ENCODE data around the gene RALGDS. TPM values are rescaled to one million over a fixed set of nuclear protein-coding genes. Genes with fewer than 3 reads are reported as not detected.
"Not testable (repeated sequence)": the region's sequence is repeated elsewhere in the genome, so short reads cannot be mapped to it uniquely, and the experiment has no call there.

RALGDS gene
- 66.3 TPM for total RNA-seq
- long read RNA-seq, transcript RALGDS-215 (3 exons, 1,052 nt): minor isoform, 6 of 209 reads
- long read RNA-seq, transcript RALGDS-201 (18 exons, 3,598 nt): minor isoform, 17 of 209 reads
- long read RNA-seq, transcript RALGDS-205 (18 exons, 3,801 nt): major isoform, 36 of 209 reads
- long read RNA-seq, transcript RALGDS-202 (18 exons, 3,634 nt): minor isoform, 30 of 209 reads
- long read RNA-seq, partial matches to known transcripts: 46 of 209 reads
- long read RNA-seq, other reads (novel, unspliced or antisense): 72 of 209 reads

DNA sequence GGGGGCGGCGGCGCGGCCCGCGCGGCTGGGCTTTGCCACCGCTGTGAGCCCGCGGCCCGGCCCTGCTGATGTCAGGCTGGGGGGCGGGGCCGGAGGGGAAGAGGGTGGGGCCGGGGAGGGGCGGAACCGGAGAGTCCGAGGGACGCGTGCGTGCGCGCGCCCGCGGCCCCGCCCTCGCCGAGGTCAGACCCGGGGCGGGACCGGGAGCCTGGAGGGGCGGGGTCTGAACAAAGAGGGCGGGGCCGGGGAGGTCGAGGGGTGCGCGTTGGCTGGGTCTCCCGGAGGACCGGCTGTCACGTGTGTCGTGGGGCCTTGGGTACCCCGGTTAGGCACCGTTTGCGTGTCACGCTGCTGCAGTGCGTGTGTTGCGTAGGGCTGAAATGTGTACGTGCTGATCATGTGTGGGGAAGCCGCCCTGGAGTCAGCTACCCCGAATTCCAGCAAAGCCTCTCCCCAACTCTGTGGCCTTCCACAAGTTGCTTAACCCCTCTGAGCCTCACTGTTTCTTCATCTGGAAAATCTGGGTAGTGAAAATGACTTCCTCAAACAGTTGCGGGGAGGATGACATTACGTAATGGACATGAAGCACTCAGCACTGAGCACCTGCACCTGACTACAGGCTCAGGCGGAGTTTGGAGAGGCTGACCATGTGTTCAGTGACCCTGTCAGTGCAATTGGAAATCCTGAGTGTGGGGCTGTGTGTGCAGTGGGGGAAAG is at the start of gene RALGDS:
RALGDS (minus strand) TSS at position 43 of the 717 bp plus-strand sequence. CDS start 86 bp downstream, outside the sequence.
- TF ChIP-seq, protein P1, sequence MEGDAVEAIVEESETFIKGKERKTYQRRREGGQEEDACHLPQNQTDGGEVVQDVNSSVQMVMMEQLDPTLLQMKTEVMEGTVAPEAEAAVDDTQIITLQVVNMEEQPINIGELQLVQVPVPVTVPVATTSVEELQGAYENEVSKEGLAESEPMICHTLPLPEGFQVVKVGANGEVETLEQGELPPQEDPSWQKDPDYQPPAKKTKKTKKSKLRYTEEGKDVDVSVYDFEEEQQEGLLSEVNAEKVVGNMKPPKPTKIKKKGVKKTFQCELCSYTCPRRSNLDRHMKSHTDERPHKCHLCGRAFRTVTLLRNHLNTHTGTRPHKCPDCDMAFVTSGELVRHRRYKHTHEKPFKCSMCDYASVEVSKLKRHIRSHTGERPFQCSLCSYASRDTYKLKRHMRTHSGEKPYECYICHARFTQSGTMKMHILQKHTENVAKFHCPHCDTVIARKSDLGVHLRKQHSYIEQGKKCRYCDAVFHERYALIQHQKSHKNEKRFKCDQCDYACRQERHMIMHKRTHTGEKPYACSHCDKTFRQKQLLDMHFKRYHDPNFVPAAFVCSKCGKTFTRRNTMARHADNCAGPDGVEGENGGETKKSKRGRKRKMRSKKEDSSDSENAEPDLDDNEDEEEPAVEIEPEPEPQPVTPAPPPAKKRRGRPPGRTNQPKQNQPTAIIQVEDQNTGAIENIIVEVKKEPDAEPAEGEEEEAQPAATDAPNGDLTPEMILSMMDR (IDR thresholded peaks at IDR 0.05): no peak
- peak within 1 kb of the TSS; percentile 88 for H3K27ac ChIP-seq
- H3K9me3 ChIP-seq: no peaks in the 10 kb centered on the region
- DNase-seq: peak; percentile 96
- peaks cover 68% of the 10 kb centered on the region for H3K4me1 ChIP-seq
- peak; percentile 92 for ATAC-seq
- H3K36me3 ChIP-seq: no peaks in the 10 kb centered on the region
- H3K4me3 ChIP-seq: peak within 1 kb of the TSS; percentile 78
- no peaks in the 10 kb centered on the region for H3K27me3 ChIP-seq
- intact Hi-C loops (cut with DNase I): no loop called here

DNA sequence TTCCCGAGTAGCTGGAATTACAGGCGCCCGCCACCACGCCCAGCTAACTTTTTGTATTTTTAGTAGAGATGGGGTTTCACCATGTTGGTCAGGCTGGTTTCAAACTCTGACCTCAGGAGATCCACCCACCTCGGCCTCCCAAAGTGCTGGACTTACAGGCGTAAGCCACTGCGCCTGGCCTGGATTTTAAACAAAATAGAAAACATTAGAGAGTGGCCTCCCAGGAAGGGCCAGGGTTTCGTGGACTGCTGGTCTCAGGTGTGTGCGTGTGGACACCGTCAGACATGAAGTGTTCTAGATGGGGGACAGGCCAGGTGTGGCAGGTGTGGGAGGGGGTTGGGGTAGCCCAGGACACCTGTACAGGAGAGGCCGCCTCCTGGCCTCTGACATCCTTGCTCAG is 49.7 kb upstream of the RALGDS start:
- Histone ChIP-seq H3K9me3 (no peaks in the 10 kb centered on the region), H3K4me3 (no peak overlapping the region), H3K36me3 (no peaks in the 10 kb centered on the region), H3K4me1 (no peaks in the 10 kb centered on the region), H3K27ac (no peak overlapping the region), H3K27me3 (no peaks in the 10 kb centered on the region)
- peak; percentile 10 for ATAC-seq
- intact Hi-C loops (cut with DNase I): no loop called here
- TF ChIP-seq, protein P1 (IDR thresholded peaks at IDR 0.05): no peak
- no peak for DNase-seq

DNA sequence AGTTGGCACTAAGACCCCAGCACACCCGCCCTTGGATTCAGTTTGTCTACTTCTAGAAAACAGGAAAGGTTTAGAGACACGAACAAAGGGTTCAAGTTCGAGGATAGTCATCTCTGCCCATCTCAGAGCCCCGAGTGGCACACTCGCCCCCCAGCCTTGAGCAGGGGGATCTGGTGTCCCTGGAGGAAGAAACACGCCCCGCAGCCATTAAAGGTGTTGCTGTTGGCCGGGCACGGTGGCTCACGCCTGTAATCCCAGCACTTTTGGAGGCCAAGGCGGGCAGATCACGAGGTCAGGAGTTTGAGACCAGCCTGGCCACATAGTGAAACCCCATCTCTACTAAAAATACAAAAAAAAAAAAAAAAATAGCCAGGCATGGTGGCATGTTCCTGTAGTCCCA is 48.6 kb upstream of the RALGDS start:
- ATAC-seq; H3K36me3 ChIP-seq; H3K9me3 ChIP-seq; H3K4me1 ChIP-seq; H3K27me3 ChIP-seq; H3K4me3 ChIP-seq; H3K27ac ChIP-seq; intact Hi-C loops (cut with DNase I): not testable (repeated sequence)
- peak; percentile 39 for DNase-seq

DNA sequence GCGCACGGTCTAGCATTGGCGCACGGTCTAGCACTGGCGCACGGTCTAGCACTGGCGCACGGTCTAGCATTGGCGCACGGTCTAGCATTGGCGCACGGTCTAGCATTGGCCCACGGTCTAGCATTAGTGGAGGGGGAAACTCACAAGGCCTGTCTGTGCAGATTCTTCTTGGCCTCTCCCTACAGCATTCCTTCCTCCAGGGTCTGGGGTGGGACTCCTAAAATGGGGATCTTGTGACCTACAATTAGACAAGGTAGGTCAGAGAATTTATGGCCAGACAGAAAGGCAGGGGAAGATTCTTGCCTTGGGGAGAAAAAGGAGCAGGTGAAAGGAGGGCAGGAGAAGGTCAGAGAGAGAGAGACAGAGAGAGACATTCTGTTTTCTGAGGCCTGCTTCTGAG is 48.1 kb upstream of the RALGDS start:
- Histone ChIP-seq H3K9me3 (no peaks in the 10 kb centered on the region), H3K36me3 (no peaks in the 10 kb centered on the region), H3K27me3 (no peaks in the 10 kb centered on the region), H3K4me3 (no peak overlapping the region), H3K4me1 (peaks cover 5% of the 10 kb centered on the region), H3K27ac (no peak overlapping the region)
- TF ChIP-seq, protein P1 (IDR thresholded peaks at IDR 0.05): no peak
- DNase-seq: no peak
- intact Hi-C loops (cut with DNase I): no loop called here
- no peak for ATAC-seq

DNA sequence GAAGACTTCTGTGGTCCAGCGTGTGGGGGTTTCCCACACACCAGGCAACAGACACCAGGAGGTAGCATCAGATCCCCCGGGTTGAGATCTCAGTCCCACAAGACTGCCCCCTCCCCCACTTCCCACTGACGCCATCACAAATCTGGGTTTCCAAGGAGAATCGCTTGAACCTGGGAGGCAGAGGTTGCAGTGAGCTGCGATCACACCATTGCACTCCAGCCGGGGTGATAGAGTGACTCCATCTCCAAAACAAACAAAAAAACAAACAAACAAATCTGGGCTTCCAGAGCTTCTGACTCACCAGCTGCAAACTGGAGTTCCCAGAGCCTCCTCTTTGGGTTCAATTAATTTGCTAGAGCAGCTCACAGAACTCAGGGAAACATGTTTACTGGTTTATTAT is 47.4 kb upstream of the RALGDS start:
- intact Hi-C loops (cut with DNase I): no loop called here
- H3K27ac ChIP-seq: no peak overlapping the region
- H3K9me3 ChIP-seq: no peaks in the 10 kb centered on the region
- ATAC-seq: no peak
- DNase-seq: peak; percentile 18
- H3K36me3 ChIP-seq: no peaks in the 10 kb centered on the region
- H3K27me3 ChIP-seq: no peaks in the 10 kb centered on the region
- peaks cover 9% of the 10 kb centered on the region for H3K4me1 ChIP-seq
- no peak overlapping the region for H3K4me3 ChIP-seq
- TF ChIP-seq, protein P1 (IDR thresholded peaks at IDR 0.05): no peak

DNA sequence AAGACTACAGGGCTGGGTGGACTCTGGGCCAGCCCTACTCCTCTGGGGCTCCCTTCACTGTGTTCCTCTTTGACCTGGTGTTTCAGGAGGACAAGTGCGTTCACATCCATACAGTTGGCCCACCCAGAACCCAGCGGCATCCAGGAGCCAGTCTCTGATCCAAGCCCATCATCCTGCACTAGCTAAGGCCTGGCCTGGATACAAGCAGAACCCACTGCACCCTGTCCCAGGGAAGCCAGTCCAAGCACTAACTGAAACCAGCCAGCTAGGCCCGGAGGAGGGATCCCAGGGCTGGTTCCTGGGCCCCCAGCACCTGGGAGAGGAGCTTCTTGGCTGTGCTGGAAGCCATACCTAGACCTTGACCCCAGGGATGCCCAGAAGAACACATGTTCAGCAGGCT is 46.7 kb upstream of the RALGDS start:
- peak; percentile 22 for DNase-seq
- H3K4me3 ChIP-seq: no peak overlapping the region
- TF ChIP-seq, protein P1 (IDR thresholded peaks at IDR 0.05): no peak
- no peak for ATAC-seq
- intact Hi-C loops (cut with DNase I): no loop called here
- no peaks in the 10 kb centered on the region for H3K9me3 ChIP-seq
- peaks cover 9% of the 10 kb centered on the region for H3K4me1 ChIP-seq
- no peak overlapping the region for H3K27ac ChIP-seq
- H3K27me3 ChIP-seq: no peaks in the 10 kb centered on the region
- H3K36me3 ChIP-seq: no peaks in the 10 kb centered on the region

Data from upper lobe of right lung (tissue), 1 donor.